Thoracic aorta (tissue), 2 donors: Measurements from ENCODE around the gene KTI12. TPM values are rescaled to one million over a fixed set of nuclear protein-coding genes. Genes with fewer than 3 reads are reported as not detected.
A peak's percentile ranks its signal among the peaks of the same experiment; 100 is the strongest.

Experiments
- ATAC-seq: fragments of 150-250 bp; one replicate; pipeline ENCODE4 v1.8.0; 2017; ENCODE audit warnings: low read depth; ENCODE audit not compliant: insufficient number of reproducible peaks, low FRiP score
- DNase-seq: peaks from one replicate; pipeline ENCODE4 v3.0.0-alpha.2; 2020; ENCODE audit warnings: low spot score
- H3K27ac ChIP-seq, 2 donors: fragments of 200-600 bp; sonication (generic); 1 replicate in 1 of 2; 2 replicates in 1 of 2; pipeline ENCODE4 v1.5.1; 2016; ENCODE audit warnings: mild to moderate bottlenecking in 2 of 2, moderate library complexity in 2 of 2
- H3K27me3 ChIP-seq: fragments of 200-600 bp; sonication (generic); replicated peaks from 2 replicates; pipeline ENCODE4 v1.6.0; 2016; ENCODE audit warnings: mild to moderate bottlenecking; ENCODE audit not compliant: insufficient read depth
- H3K36me3 ChIP-seq: fragments of 200-600 bp; sonication (generic); one replicate; pipeline ENCODE4 v1.5.1; 2016
- H3K4me1 ChIP-seq, 2 donors: fragments of 200-600 bp; sonication (generic); 1 replicate in 1 of 2; 2 replicates in 1 of 2; pipeline versions ENCODE4 v1.5.1 to v1.6.0; 2016; ENCODE audit warnings: low read depth in 2 of 2, mild to moderate bottlenecking in 1 of 2; ENCODE audit not compliant: control insufficient read depth in 1 of 2
- H3K4me3 ChIP-seq: fragments of 200-600 bp; sonication (generic); 2 replicates; pipeline ENCODE4 v1.5.1; 2016; ENCODE audit warnings: mild to moderate bottlenecking
- H3K9me3 ChIP-seq: fragments of 200-600 bp; sonication (generic); 2 replicates; pipeline ENCODE4 v1.5.1; 2016
- total RNA-seq, 2 donors: library from RNA; depleted of rRNA; stranded (reverse); fragments of >200 nt; gene quantifications; one replicate each; pipeline versions ENCODE4 v1.1.0 to v1.2.3, GENCODE V29; 2016
- TF ChIP-seq, protein P1 (sequence below): fragments of 200-600 bp; sonication (generic); IDR thresholded peaks from one replicate; pipeline ENCODE4 v1.5.1; 2019; ENCODE audit warnings: antibody characterized with exemption

KTI12 gene
- total RNA-seq, 2 donors from 2014 or later = 5.4 to 16.2 TPM

DNA sequence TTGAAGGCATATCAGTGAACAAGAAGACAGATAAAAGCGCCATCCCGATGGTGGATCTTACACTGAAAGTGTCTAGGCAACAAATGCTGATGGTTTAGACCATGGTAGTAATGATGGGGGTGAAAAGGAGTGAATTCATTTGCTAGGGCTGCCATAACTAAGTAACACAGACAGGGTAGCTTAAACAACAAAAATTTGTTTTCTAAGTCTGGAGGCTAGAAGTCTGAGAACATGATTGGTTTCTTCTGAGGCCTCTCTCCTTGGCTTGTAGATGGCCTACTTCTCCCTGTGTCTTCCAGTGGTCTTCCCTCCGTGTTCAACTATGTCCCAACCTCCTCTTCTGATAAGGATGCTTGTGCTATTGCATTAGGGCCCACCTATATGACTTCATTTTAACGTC lies 29.7 kb downstream of the KTI12 start:
- TF ChIP-seq, protein P1, sequence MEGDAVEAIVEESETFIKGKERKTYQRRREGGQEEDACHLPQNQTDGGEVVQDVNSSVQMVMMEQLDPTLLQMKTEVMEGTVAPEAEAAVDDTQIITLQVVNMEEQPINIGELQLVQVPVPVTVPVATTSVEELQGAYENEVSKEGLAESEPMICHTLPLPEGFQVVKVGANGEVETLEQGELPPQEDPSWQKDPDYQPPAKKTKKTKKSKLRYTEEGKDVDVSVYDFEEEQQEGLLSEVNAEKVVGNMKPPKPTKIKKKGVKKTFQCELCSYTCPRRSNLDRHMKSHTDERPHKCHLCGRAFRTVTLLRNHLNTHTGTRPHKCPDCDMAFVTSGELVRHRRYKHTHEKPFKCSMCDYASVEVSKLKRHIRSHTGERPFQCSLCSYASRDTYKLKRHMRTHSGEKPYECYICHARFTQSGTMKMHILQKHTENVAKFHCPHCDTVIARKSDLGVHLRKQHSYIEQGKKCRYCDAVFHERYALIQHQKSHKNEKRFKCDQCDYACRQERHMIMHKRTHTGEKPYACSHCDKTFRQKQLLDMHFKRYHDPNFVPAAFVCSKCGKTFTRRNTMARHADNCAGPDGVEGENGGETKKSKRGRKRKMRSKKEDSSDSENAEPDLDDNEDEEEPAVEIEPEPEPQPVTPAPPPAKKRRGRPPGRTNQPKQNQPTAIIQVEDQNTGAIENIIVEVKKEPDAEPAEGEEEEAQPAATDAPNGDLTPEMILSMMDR = no peak
- Histone ChIP-seq H3K27ac (no peak overlapping the region), H3K4me1 (peaks cover 4 to 16% of the 10 kb centered on the region in 2 donors), H3K4me3 (no peak overlapping the region), H3K36me3 (no peaks in the 10 kb centered on the region), H3K27me3 (no peaks in the 10 kb centered on the region), H3K9me3 (no peaks in the 10 kb centered on the region)
- DNase-seq = no peak
- ATAC-seq = no peak

DNA sequence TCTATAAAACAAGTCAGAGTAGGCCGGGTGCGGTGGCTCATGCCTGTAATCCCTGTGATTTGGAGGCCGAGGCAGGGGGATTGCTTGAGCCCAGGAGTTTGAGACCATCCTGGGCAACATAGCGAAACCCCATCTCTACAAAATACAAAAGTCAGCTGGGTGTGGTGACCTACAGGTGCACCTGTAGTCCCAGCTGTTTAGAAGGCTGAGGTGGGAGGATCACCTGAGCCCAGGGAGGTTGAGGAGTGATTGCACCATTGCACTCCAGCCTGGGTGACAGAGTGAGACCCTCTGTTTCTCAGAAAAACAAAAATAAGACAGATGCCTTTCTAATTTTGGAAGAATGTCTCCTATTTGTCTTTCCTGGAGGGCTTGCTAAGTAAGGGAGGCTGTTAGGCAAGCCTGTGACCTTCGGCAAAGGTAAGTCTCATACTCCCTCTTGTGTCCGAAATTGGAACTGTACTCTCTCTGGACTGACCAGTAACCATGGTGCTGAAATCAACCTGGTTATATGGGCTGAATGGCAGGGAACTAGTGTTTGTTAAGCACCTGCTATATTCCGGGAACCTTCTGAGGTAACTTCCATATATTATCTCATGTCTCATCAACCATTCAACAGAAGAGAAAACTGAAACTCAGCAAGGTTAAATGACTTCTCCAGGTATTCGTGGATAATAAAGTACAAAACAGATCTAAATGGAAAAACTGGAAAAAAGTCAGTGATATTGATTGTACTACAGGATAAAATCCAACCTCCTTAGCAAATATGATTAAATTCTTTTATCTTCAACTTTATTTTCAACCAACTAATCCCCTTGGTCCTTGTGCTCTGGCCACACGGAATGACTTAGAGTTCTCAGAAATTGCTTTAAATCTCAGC lies 31.3 kb downstream of the KTI12 start:
- no peaks in the 10 kb centered on the region for H3K27me3 ChIP-seq
- TF ChIP-seq, protein P1 = peak; percentile 89
- H3K9me3 ChIP-seq = no peaks in the 10 kb centered on the region
- peak; percentile 90 for ATAC-seq
- peaks cover 4 to 9% of the 10 kb centered on the region in 2 donors for H3K4me1 ChIP-seq
- peak; percentile 12 for DNase-seq
- no peaks in the 10 kb centered on the region for H3K36me3 ChIP-seq
- no peak overlapping the region for H3K4me3 ChIP-seq
- no peak overlapping the region for H3K27ac ChIP-seq

DNA sequence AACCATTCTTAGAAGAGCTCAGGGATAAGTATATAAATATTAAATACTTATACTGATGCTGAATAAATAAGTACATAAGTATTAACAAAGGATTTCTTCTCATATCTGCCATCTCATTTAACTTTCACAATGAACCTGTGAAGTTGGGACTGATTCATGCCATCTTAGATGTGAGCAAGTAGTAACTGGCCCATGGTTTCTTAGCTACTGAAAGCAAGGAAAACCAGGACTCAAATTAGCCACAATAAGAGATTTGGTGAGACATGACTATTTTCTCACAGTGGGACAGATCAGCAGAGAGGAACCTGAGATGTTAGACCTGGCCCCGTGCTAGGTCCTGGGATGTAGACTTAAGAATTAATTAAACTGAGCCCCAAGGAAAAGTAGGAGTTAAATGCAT lies 34.9 kb downstream of the KTI12 start:
- TF ChIP-seq, protein P1 = no peak
- Histone ChIP-seq H3K36me3 (no peaks in the 10 kb centered on the region), H3K27me3 (no peaks in the 10 kb centered on the region), H3K4me1 (no peaks in the 10 kb centered on the region), H3K27ac (no peak overlapping the region), H3K9me3 (no peaks in the 10 kb centered on the region), H3K4me3 (no peak overlapping the region)
- ATAC-seq (no peak), DNase-seq (no peak)

DNA sequence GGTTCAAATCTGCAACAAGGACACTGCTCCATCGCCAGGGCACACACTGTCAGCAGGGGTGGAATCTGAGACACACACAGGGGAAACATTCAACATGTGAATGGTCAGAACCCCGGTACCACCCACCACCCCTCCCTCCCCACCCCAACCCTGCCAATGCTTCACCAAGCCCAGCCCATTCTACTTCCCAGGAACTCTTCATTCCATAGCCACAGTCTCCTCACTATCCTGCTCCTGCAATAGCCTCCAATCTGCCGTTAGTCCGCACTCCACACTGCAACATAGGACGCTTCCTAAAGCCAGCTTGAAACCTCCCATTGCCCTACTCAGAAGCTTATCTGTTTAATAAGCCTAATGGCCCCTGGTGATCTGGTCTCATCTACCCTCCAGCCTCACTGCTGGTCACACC lies 35.6 kb downstream of the KTI12 start:
- no peak for ATAC-seq
- TF ChIP-seq, protein P1 = no peak
- Histone ChIP-seq H3K36me3 (no peaks in the 10 kb centered on the region), H3K9me3 (no peaks in the 10 kb centered on the region), H3K4me1 (no peaks in the 10 kb centered on the region), H3K27me3 (no peaks in the 10 kb centered on the region), H3K27ac (no peak overlapping the region), H3K4me3 (no peak overlapping the region)
- no peak for DNase-seq

DNA sequence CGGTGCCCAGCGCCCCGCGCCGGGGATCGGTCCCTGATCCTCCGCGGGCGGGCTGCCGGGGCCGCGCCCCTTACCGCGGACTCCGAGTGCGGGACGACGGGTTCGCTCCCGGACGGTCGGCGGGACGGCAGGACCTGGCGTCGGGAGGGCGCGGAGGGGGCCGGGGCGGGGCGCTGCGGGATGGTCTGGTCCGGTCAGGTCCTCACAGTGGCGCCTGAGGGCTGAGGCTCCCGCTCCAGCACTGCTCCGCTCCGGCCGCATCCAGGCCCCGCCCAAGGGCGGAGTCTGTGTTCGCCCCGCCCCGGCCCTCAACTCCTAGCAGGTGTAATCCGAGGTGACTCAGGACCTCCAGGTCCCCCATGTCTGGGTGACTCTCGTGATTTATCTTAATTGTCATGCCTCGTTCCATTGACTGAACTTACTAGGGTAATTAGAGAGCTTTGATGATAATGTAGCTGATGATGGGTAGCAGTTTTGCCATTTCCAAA lies 43.1 kb downstream of the KTI12 start, which contains the start of gene RAB3B:
Gene RAB3B, minus strand, starts transcription at position 223 of the 488 bp plus-strand sequence. CDS start 13,583 bp downstream, outside the sequence.
- Histone ChIP-seq H3K4me3 (peak within 1 kb of the TSS; percentile 73), H3K9me3 (no peaks in the 10 kb centered on the region), H3K4me1 (no peaks in the 10 kb centered on the region), H3K27me3 (no peaks in the 10 kb centered on the region), H3K27ac (no peak within 1 kb of the TSS), H3K36me3 (no peaks in the 10 kb centered on the region)
- ATAC-seq (no peak), DNase-seq (no peak)
- TF ChIP-seq, protein P1 = no peak
